Measurements from ENCODE around the gene HLA-DQA1.

DNA sequence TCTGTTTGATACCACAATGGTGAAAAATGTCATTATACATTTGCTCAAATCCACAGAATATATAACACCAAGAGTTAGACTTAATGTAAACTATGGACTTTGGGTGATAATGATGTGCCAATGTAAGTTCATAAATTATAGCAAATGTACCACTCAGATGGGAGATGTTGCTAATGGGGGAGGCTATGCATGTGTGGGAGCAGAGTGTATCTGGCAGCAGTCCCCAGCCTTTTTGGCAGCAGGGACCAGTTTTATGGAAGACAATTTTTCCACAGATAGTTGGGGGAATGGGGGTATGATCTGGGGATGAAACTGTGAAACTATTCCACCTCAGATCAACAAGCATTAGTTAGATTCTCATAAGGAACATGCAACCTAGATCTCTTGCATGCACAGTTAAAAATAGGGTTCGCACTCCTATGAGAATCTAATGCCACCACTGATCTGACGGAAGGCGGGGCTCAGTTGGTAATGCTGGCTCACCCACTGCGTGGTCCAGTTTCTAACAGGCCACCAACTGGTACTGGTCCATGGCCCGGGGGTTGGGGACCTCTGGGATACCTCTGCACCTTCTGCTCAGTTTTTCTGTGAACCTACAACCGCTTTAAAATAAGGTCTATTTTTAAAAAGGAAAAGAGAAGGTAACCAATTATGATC lies 8.0 kb downstream of the HLA-DQA1 start:
- TF ChIP-seq ATF1 (CRISPR knock-in tag; IDR thresholded peaks at IDR 0.05), result no peak
- no peak for TF ChIP-seq ATF1 (tag; IDR thresholded peaks at IDR 0.05)
- no peak for TF ChIP-seq VEZF1 (CRISPR knock-in tag; IDR thresholded peaks at IDR 0.05)
- TF ChIP-seq MEF2D (tag; conservative IDR thresholded peaks at IDR 0.05; ENCODE audit: low read depth), result no peak
- TF ChIP-seq RCOR1 (IDR thresholded peaks at IDR 0.05; ENCODE audit: borderline replicate concordance in 1 of 2, low read depth in 2 of 2, low read length in 2 of 2), result no peak
- TF ChIP-seq, protein P1, sequence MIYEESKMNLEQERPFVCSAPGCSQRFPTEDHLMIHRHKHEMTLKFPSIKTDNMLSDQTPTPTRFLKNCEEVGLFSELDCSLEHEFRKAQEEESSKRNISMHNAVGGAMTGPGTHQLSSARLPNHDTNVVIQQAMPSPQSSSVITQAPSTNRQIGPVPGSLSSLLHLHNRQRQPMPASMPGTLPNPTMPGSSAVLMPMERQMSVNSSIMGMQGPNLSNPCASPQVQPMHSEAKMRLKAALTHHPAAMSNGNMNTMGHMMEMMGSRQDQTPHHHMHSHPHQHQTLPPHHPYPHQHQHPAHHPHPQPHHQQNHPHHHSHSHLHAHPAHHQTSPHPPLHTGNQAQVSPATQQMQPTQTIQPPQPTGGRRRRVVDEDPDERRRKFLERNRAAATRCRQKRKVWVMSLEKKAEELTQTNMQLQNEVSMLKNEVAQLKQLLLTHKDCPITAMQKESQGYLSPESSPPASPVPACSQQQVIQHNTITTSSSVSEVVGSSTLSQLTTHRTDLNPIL (CRISPR knock-in tag; IDR thresholded peaks at IDR 0.05), result no peak
- no peak for TF ChIP-seq MAFK (IDR thresholded peaks at IDR 0.05; ENCODE audit: low read length)
- no peak for TF ChIP-seq SRSF9 (IDR thresholded peaks at IDR 0.05; ENCODE audit: borderline replicate concordance, low read depth, low read length)
- TF ChIP-seq PCBP2 (IDR thresholded peaks at IDR 0.05; ENCODE audit: low read depth, low read length, poor library complexity, severe bottlenecking), result no peak
- TF ChIP-seq EZH2 (IDR thresholded peaks at IDR 0.05; ENCODE audit: borderline replicate concordance, low read depth, low read length), result no peak
- TF ChIP-seq HIVEP1 (CRISPR knock-in tag; IDR thresholded peaks at IDR 0.05), result no peak
